Fibroblast of gingiva (primary cell): ENCODE data around the gene HBP1.
"Not testable (repeated sequence)": the region's sequence is repeated elsewhere in the genome, so short reads cannot be mapped to it uniquely, and the experiment has no call there.

Experiments used
- DNase-seq: peaks from one replicate; pipeline ENCODE4 v3.0.0-alpha.2; 2011; ENCODE audit warnings: low read depth

The HBP1 gene

DNA sequence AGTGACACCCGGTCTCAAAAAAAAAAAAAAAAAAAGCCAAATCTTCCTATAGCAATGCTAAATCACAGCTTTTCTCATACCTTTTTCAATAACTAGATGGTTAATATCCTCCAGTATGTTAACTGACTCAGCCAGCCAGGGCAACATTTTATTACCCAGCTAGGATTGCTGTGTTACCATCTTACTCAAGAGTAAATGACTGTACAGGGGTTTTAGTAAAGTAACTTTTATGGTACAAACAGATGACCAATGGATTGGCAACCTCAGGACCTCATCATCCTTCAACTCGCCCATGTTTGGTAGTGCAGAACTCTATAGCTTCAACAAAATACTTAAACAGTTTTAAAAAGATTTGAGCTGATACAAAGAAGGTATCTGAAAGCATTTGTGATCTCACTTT lies 59.5 kb downstream of the HBP1 start:
- no peak for DNase-seq

DNA sequence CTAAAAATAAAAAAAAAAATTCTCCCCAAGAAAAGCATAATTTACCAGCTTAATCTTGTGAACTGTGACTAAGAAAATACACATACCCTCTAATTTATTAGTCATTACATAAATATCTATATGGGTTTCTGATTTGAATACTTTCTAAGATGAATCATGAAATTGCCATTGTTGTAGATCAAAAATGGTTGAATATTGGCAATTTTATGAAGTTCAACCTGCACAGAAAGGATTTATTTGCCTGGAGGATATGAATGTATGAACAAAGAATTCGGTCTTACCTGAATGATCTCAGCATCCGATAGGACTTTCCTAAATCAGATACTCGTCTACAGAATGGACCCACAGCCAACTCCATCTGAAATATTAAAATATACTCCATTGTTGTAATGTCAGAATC lies 61.5 kb downstream of the HBP1 start:
- DNase-seq = no peak

DNA sequence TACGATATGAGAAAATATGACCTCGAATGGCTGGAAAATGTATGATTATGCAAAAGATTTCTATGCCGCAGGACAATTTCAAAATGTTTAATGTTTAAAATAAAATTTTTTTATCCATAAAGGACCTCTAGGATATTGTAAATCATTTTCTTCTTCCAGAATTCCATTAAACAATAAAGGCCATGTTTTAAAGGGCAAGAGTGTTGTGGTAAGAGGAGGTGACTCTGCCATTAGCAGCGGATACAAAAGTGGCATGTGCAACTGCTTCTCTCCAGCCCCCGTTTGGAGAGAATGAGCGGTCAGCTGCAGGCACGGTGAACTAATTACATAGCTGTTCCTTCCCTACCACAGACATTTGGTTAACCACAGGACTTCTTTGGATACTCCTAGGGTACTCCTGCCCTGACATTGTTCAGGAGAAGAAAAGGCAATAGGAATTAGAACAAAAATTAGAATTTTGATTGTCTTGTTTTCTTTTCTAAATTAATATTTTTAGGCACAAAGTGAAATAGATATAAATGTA lies 63.8 kb downstream of the HBP1 start:
- peak; percentile 7 for DNase-seq

DNA sequence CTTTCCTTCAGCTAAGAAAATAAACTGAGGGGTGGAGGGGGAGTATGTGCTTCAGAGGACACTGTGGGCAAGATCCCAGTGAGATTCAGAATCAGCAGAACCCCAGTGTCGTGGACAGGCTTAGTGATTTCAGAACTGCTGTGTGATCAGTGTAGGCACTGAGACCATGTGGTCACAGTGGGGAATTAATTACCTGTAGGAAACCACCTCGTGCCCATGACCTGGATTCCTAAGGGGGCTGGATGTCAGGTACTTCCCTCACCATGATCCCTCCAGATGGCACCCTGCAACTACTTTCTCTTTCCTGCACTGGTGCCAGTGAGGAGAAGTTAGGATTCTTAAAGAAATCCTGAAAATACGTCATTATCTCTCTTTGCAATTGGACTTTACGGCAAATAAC lies 64.4 kb downstream of the HBP1 start:
- DNase-seq = no peak

DNA sequence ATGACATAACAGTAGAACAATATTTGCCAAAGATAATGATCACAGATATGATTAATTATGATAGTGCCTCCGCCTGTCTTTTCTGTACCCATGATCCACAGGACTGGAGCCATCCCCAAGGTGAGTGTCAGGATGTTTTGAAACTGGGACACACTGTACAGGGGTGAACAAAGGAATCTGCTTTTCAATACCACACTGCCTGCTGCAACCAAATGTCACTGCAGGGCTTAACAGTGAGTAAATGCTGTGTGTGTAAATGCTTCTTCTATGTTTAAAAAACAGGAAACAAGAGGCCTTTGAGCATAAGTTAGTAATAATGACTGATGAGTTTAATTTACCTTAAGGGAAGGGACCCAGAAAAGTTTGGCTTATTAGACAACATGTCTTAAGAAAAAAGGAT lies 65.2 kb downstream of the HBP1 start:
- no peak for DNase-seq

DNA sequence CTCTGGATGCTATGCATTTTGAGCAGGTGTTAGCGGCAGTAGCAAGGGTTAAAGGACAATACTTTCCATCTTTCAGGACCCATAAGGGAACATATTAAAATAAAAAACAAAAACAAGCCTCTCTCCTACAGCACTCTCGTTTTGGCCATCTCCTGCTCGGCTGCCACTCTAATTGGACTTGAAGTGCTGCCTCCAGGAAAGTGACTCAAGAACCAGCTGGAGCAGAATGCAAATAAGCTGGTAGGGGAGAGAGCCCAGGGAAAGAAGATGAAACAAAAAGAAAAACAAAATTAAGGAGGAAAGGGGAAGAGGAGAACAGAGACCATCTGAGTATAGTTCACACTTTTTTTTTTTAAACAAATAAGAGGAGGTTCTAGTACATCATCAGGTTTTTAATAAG lies 65.6 kb downstream of the HBP1 start:
- DNase-seq = peak; percentile 25

DNA sequence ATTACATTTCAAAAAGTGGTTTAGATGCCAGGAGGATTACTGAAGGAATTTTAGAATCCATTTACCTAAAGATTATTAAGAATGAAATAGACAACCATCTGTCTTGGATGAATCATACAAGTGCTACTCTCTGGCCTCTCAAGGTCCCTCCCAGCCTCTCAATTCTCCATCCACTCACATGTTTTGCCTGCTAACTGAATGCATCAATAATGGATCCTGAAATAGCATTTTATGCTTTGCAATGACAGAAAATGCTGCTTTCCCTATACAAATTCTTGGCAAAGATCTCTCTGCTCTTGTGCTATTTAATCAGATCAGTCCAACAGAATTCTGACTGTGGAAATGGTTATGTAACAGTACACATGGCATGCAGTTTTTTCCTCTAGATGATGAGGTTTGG lies 68.1 kb downstream of the HBP1 start:
- no peak for DNase-seq

DNA sequence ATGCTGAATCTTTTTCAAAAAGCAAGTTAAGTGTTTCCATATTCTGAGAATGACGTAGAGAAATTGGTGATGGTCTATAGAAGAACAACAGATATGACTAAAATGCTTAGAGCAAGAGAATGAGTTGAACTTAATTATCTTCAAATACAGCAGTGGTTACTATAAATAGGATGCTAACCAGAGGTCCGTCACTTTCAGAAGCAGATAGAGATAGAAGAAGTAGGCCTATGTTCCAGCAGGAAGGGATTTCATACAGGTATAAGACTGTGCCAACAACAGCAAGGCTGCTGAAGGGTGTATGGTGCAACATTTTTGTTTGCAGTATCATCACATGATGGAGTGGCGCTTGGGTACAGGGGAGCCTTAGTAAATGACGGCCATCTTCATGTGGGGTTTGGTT lies 68.6 kb downstream of the HBP1 start:
- DNase-seq = no peak

DNA sequence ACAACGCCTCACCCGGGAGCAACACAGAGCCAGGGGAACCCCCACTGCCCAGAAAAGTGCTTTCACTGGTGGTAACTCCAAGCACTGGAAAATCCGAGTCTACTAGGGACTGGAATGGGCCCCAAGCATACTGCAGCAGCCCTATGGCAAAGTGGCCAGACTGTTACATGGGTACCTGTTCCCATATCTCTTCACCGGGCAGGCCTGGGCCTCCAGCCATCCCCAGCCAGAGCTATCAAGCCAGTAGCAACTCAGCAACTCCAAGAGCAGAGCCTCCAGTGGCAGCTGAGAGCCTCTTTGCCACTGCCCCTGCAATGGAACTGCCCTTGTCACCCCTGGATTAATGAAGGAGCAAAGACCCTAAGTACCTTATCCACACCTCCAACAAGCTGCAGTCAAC lies 73.5 kb downstream of the HBP1 start:
- no peak for DNase-seq

DNA sequence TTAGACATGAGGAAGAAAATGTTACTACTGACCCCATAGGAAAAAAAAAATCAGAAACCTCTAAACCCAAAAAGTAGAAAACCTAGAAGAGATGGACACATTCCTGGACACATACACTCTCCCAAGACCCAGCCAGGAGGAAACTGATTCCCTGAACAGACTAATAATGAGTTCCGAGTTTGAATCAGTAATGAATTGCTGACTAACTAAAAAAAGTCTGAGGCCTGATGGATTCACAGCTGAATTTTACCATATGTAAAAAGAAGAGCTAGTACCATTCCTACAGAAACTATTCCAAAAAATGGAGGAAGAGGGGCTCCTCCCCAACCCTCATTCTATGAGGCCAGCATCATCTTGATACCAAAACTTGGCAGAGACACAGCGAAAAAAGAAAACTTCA lies 75.8 kb downstream of the HBP1 start:
- DNase-seq = no peak

DNA sequence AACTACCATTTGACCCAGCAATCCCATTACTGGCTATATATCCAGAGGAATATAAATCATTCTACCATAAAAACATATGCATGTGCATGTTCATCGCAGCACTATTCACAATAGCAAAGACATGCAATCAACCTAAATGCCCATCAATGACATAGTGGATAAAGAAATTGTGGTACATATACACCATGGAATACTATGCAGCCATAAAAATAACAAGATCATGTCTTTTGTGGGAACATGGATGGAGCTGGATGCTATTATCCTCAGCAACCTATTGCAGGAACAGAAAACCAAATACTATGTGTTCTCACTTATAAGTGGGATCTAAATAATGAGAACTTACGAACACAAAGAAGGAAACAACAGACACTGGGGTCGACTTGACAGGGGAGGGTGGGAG lies 78.0 kb downstream of the HBP1 start:
- not testable (repeated sequence) for DNase-seq

DNA sequence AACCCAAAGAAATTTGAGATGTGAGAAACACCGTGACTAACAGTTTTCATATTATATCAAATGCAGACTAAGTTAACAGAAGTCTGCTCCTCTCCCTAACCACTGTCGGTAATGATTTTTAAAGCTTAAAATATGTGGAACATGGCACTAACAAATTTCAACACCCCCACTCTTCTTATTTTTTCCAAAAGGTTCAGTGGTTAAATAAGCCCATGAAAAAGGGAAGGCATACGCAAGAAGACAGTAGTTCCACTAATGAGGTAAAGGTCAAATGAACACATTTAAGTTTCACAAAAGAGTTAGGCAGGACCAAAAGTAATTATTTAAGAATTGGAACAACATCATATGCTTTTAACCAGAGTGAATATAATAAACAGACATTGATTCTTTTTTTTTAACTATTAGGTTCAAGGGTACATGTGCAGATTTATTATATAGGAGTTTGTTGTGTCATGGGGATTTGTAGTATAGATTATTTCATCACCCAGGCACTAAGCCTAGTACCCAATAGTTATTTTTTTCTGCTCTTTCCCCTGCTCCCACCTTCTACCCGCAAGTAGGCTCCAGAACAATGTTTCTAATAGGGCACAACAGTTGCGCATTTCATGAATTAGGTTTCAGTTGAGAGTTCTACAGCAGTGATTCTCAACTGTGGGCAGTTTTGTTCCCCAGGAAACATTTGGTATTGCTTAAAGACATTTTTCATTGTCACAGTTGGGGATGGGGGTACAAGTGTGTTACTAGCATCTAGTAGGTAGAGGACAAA lies 79.9 kb downstream of the HBP1 start:
- DNase-seq = no peak

DNA sequence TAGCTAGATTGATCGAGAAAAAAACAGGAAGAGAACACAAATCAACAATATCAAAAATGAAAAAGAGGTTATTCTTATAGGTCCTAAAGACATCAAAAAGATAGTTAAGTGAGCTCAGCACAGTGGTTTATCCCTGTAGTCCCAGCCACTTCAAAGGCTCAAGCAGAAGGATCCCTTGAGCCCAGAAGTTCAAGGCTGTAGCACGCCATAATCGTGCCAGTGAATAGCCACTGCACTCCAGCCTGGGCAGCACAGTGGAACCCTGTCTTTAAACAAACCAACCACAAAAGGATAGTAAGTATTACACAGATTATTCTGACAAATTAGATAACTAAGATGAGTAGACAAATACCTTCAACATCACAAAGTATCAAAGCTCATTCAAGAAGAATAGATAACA lies 83.2 kb downstream of the HBP1 start:
- no peak for DNase-seq
